Caco-2 (cell line): ENCODE results near the gene MGAT3. TPM values are rescaled to one million over a fixed set of nuclear protein-coding genes. Genes with fewer than 3 reads are reported as not detected.

Source experiments
- BruUV-seq: library from RNA; stranded (reverse); fragments of 400-500 nt; replicated peaks from 2 replicates; lab custom pipeline; 2021; lab: Mats Ljungman, UMichigan
- CTCF ChIA-PET: fragments of 300-600 bp; sonication (Branson Sonifier 250); formaldehyde crosslinking; loops from one replicate; lab custom pipeline; 2022; ENCODE audit warnings: antibody characterized with exemption; lab: Charles Lee
- POLR2A ChIA-PET: fragments of 300-600 bp; sonication (Branson Sonifier 250); formaldehyde crosslinking; loops from one replicate; lab custom pipeline; 2022; ENCODE audit warnings: antibody characterized with exemption; lab: Charles Lee
- DNase-seq, 2 experiments: peaks; one replicate each; pipeline versions ENCODE4 v3.0.0 to v3.0.0-alpha.2; 2020 to 2022
- H3K27me3 ChIP-seq: replicated peaks from 2 replicates; pipeline ENCODE4 v1.6.0; 2011; ENCODE audit warnings: low read length; ENCODE audit not compliant: control insufficient read depth, insufficient read depth
- H3K36me3 ChIP-seq: 2 replicates; pipeline ENCODE4 v1.5.1; 2011; ENCODE audit warnings: low read length; ENCODE audit not compliant: control insufficient read depth, insufficient read depth
- H3K4me1 ChIP-seq: fragments of 250-450 bp; sonication (Bioruptor Pico); 2 replicates; pipeline ENCODE4 v1.5.1; 2020; ENCODE audit warnings: mild to moderate bottlenecking
- H3K4me3 ChIP-seq: 2 replicates; pipeline ENCODE4 v1.5.1; 2011; ENCODE audit warnings: low read depth, mild to moderate bottlenecking, control low read depth, low read length
- H3K9me3 ChIP-seq: fragments of 250-450 bp; sonication (Bioruptor Pico); 2 replicates; pipeline ENCODE4 v1.5.1; 2020; ENCODE audit warnings: mild to moderate bottlenecking, moderate library complexity
- H3K27ac Mint-ChIP-seq: one replicate; pipeline ENCODE4 v1.8.0; 2022; ENCODE audit warnings: mixed read lengths; ENCODE audit not compliant: unreplicated experiment
- H3K27me3 Mint-ChIP-seq: one replicate; pipeline ENCODE4 v1.8.0; 2022; ENCODE audit warnings: mixed read lengths; ENCODE audit not compliant: insufficient read depth, unreplicated experiment
- H3K36me3 Mint-ChIP-seq: one replicate; pipeline ENCODE4 v1.8.0; 2022; ENCODE audit warnings: mild to moderate bottlenecking, mixed read lengths; ENCODE audit not compliant: insufficient read depth, unreplicated experiment
- H3K4me1 Mint-ChIP-seq: one replicate; pipeline ENCODE4 v1.8.0; 2022; ENCODE audit warnings: low read depth, mixed read lengths; ENCODE audit not compliant: unreplicated experiment
- H3K4me3 Mint-ChIP-seq: one replicate; pipeline ENCODE4 v1.8.0; 2022; ENCODE audit warnings: mild to moderate bottlenecking, moderate library complexity, mixed read lengths; ENCODE audit not compliant: unreplicated experiment
- H3K9me3 Mint-ChIP-seq: one replicate; pipeline ENCODE4 v1.8.0; 2022; ENCODE audit warnings: mixed read lengths; ENCODE audit not compliant: unreplicated experiment
- CTCF ChIP-seq, 2 experiments: fragments of 200-600 bp in 1 of 2; IDR thresholded peaks; 1 replicate in 1 of 2; 2 replicates in 1 of 2; pipeline versions ENCODE4 v1.5.1 to v1.8.0; 2011 to 2022; ENCODE audit warnings: antibody characterized with exemption in 1 of 2, control low read depth in 1 of 2, inconsistent platforms in 1 of 2, low read depth in 1 of 2, low read length in 1 of 2, mild to moderate bottlenecking in 1 of 2, moderate library complexity in 1 of 2; ENCODE audit not compliant: insufficient read depth in 1 of 2, severe bottlenecking in 1 of 2, unreplicated experiment in 1 of 2
- intact Hi-C: fragments of 100-400 bp; cut with micrococcal nuclease; formaldehyde crosslinking; loops from one replicate; pipeline ENCODE4 v1.10.0; 2022; ENCODE audit not compliant: unreplicated experiment
- total RNA-seq: library from RNA; stranded (reverse); gene quantifications from 2 replicates; pipeline ENCODE4 v1.2.3, GENCODE V29; 2022

MGAT3 gene
- total RNA-seq, 1 experiment from 2014 or later, result 16.6 TPM

GRCh38 chr22:39497429-39497828 is 40.6 kb downstream of the MGAT3 start:
- POLR2A ChIA-PET, result interaction anchor here (0.7 kb wide), 1 partner anchor 27 kb away, joined by 11 read pairs; no protein-coding TSS in a partner anchor
- intact Hi-C loops, result no loop called here
- Mint-ChIP-seq H3K9me3 (no peaks in the 10 kb centered on the region), H3K36me3 (peaks cover 16% of the 10 kb centered on the region), H3K27me3 (no peaks in the 10 kb centered on the region), H3K4me3 (no peak overlapping the region), H3K27ac (no peak overlapping the region), H3K4me1 (peaks cover 35% of the 10 kb centered on the region)
- no peaks in the 10 kb centered on the region for H3K36me3 ChIP-seq
- H3K27me3 ChIP-seq, result no peaks in the 10 kb centered on the region
- no peak overlapping the region for H3K4me3 ChIP-seq
- no TSS peak for BruUV-seq
- no peaks in the 10 kb centered on the region for H3K9me3 ChIP-seq
- no peak for DNase-seq
- peaks cover 6% of the 10 kb centered on the region; the same call in 1 of the 2 replicates for H3K4me1 ChIP-seq
- no peak for TF ChIP-seq CTCF (IDR thresholded peaks at IDR 0.05; ENCODE audit: insufficient read depth in 1 of 2, low read depth in 1 of 2, low read length in 1 of 2, severe bottlenecking in 1 of 2, unreplicated experiment in 1 of 2)
- CTCF ChIA-PET, result interaction anchor here (0.7 to 2.2 kb wide), 3 partner anchors 23 to 455 kb away, joined by 3 to 6 read pairs (median 4); partner anchors contain the start of gene ATF4

GRCh38 chr22:39498368-39498767 is 41.6 kb downstream of the MGAT3 start:
- H3K4me1 ChIP-seq, result peaks cover 9% of the 10 kb centered on the region
- no peaks in the 10 kb centered on the region for H3K36me3 ChIP-seq
- POLR2A ChIA-PET, result interaction anchor here (0.6 to 0.7 kb wide), 2 partner anchors 26 to 92 kb away, joined by 11 to 15 read pairs; no protein-coding TSS in a partner anchor
- TF ChIP-seq CTCF (IDR thresholded peaks at IDR 0.05; ENCODE audit: insufficient read depth in 1 of 2, low read depth in 1 of 2, low read length in 1 of 2, severe bottlenecking in 1 of 2, unreplicated experiment in 1 of 2), result no peak
- no peaks in the 10 kb centered on the region for H3K9me3 ChIP-seq
- Mint-ChIP-seq H3K36me3 (peaks cover 22% of the 10 kb centered on the region), H3K9me3 (no peaks in the 10 kb centered on the region), H3K4me3 (no peak overlapping the region), H3K4me1 (peaks cover 33% of the 10 kb centered on the region), H3K27me3 (no peaks in the 10 kb centered on the region), H3K27ac (no peak overlapping the region)
- no peak for DNase-seq
- H3K4me3 ChIP-seq, result no peak overlapping the region
- CTCF ChIA-PET, result interaction anchor here (2.2 kb wide), 1 partner anchor 22 kb away, joined by 6 read pairs; the partner anchor contains the start of gene ATF4
- H3K27me3 ChIP-seq, result no peaks in the 10 kb centered on the region
- intact Hi-C loops, result no loop called here
- BruUV-seq, result no TSS peak

- Mint-ChIP-seq H3K27me3 (no peaks in the 10 kb centered on the region), H3K36me3 (peaks cover 22% of the 10 kb centered on the region), H3K4me3 (no peak overlapping the region), H3K9me3 (no peaks in the 10 kb centered on the region), H3K27ac (no peak overlapping the region), H3K4me1 (peaks cover 29% of the 10 kb centered on the region)
- no peak overlapping the region for H3K4me3 ChIP-seq
- H3K36me3 ChIP-seq, result no peaks in the 10 kb centered on the region; the same call in 1 of the 2 replicates
- no peaks in the 10 kb centered on the region for H3K9me3 ChIP-seq
- no peaks in the 10 kb centered on the region for H3K27me3 ChIP-seq
- intact Hi-C loops, result no loop called here
- TF ChIP-seq CTCF (IDR thresholded peaks at IDR 0.05; ENCODE audit: insufficient read depth in 1 of 2, low read depth in 1 of 2, low read length in 1 of 2, severe bottlenecking in 1 of 2, unreplicated experiment in 1 of 2), result no peak
- ChIA-PET POLR2A (interaction anchor here (0.6 kb wide), 1 partner anchor 93 kb away, joined by 15 read pairs; no protein-coding TSS in a partner anchor), CTCF (interaction anchor here (2.2 kb wide), 1 partner anchor 21 kb away, joined by 6 read pairs; the partner anchor contains the start of gene ATF4)
- H3K4me1 ChIP-seq, result peaks cover 9% of the 10 kb centered on the region
- no peak for DNase-seq
- BruUV-seq, result no TSS peak
These were observed 42.0 kb downstream of the MGAT3 start for GRCh38 chr22:39498802-39499201.
